DMS79 treated with DMSO at 0.1 percent for 48 hours (cell line): ENCODE measurements around the gene CRELD1.
A peak's percentile ranks its signal among the peaks of the same experiment; 100 is the strongest.
"Not testable (repeated sequence)": the region's sequence is repeated elsewhere in the genome, so short reads cannot be mapped to it uniquely, and the experiment has no call there.

ENCODE experiments used
- DNase-seq: peaks from one replicate; lab custom pipeline; 2025; lab: John Stamatoyannopoulos, UW

The CRELD1 gene

GRCh38 chr3:9934993-9935392 lies 1.4 kb downstream of the CRELD1 start:
- DNase-seq: no peak

- no peak for DNase-seq
Measured at GRCh38 chr3:9935966-9936510, 2.4 kb downstream of the CRELD1 start.

DNA sequence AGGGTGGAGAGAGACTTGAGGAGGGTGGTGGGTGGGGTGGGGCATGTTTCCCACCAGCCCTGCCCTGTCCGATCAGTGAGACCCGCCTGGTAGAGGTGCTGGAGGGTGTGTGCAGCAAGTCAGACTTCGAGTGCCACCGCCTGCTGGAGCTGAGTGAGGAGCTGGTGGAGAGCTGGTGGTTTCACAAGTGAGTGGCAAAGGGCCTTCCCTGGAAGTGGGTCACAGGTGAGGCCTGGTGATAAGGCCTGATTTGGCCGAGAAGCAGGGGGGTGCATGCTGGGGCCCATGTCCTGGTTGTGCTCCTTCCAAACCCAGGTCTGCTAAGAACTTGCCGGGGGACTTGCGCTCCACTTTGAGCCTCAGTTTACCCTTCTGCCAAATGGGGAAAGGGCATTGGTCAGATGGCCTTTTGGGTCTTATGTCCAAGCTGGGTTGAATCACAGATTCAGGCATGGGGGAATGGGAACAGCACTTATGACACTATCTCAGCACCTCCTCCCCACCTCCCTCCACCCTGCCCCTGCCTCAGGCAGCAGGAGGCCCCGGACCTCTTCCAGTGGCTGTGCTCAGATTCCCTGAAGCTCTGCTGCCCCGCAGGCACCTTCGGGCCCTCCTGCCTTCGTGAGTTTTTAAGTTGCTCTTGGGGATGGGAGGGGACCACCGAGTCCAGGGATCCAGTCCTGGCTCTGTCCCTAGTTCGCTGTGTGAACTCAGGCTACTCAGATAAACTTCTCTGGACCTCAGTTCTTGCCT lies 4.0 kb downstream of the CRELD1 start:
- no peak for DNase-seq

DNA sequence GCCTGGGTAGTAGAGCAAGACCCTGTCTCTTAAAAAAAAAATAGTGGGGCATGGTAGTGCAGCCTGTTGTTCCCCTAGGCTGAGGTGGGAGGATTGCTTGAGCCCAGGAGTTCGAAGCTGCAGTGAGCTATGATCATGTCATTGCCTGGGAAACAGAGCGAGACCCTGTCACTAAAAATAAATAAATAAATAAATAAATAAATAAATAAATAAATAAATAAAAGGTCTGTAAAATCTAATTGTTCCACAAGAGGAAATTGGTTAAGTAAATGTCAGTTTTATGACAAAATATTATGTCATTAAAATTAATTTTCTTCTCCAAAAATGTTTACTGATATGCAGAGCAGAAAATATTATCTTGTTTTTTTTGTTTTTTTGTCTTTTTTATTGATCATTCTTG lies 5.3 kb downstream of the CRELD1 start:
- DNase-seq: no peak

DNA sequence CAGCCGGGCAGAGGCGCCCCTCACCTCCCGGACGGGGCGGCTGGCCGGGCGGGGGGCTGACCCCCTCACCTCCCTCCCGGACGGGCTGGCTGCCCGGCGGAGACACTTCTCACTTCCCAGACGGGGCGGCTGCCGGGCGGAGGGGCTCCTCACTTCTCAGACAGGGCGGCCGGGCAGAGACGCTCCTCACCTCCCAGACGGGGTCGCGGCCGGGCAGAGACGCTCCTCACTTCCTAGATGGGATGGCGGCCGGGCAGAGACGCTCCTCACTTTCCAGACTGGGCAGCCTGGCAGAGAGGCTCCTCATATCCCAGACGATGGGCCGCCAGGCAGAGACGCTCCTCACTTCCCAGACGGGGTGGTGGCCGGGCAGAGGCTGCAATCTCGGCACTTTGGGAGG lies 6.3 kb downstream of the CRELD1 start:
- DNase-seq: not testable (repeated sequence)

DNA sequence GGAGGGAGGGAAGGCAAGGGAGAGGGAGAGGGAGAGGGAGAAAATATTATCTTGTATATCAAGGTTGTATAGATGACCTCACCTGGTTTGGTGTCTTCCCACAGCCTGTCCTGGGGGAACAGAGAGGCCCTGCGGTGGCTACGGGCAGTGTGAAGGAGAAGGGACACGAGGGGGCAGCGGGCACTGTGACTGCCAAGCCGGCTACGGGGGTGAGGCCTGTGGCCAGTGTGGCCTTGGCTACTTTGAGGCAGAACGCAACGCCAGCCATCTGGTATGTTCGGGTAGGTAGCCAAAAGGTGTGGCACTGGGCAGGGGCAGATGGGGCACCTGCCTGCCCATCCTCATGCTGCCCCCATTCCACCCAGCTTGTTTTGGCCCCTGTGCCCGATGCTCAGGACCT lies 7.1 kb downstream of the CRELD1 start:
- DNase-seq: no peak

- DNase-seq: no peak
Measured at GRCh38 chr3:9942164-9942563, 8.5 kb downstream of the CRELD1 start.

DNA sequence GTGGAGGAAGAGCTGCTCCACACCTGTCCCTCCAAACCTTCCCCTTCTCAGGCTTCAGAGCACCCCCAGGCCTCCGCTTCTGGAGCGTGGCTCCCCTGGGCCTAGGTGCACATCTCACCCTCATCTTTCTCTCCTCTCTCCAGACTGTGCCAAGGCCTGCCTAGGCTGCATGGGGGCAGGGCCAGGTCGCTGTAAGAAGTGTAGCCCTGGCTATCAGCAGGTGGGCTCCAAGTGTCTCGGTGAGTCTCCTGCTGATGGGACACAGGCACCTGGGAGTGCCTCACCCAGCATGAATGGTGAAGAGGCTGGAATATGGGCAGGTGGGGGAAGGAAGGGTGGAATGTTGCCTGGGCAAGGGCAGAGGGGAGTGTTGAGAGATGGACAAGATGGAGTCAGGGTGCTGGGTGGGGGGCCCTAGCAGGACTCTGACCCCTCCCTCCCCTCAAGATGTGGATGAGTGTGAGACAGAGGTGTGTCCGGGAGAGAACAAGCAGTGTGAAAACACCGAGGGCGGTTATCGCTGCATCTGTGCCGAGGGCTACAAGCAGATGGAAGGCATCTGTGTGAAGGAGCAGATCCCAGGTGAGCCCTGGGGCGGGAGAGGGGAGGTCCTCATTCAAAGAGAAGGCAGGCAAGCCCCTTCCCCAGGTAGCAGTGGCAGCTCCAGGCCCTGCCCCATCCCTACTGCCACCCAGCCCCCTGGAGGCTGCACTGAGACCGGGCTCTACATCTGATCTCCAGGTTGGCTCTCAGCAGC lies 9.5 kb downstream of the CRELD1 start:
- no peak for DNase-seq

DNA sequence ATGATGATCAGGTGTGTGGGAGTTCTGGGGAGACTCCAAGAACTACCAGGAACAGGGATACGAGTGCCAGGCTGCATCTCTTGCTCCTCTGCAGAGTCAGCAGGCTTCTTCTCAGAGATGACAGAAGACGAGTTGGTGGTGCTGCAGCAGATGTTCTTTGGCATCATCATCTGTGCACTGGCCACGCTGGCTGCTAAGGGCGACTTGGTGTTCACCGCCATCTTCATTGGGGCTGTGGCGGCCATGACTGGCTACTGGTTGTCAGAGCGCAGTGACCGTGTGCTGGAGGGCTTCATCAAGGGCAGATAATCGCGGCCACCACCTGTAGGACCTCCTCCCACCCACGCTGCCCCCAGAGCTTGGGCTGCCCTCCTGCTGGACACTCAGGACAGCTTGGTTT lies 10.6 kb downstream of the CRELD1 start:
- DNase-seq: no peak

GRCh38 chr3:9945358-9945757 lies 11.7 kb downstream of the CRELD1 start:
- no peak for DNase-seq

DNA sequence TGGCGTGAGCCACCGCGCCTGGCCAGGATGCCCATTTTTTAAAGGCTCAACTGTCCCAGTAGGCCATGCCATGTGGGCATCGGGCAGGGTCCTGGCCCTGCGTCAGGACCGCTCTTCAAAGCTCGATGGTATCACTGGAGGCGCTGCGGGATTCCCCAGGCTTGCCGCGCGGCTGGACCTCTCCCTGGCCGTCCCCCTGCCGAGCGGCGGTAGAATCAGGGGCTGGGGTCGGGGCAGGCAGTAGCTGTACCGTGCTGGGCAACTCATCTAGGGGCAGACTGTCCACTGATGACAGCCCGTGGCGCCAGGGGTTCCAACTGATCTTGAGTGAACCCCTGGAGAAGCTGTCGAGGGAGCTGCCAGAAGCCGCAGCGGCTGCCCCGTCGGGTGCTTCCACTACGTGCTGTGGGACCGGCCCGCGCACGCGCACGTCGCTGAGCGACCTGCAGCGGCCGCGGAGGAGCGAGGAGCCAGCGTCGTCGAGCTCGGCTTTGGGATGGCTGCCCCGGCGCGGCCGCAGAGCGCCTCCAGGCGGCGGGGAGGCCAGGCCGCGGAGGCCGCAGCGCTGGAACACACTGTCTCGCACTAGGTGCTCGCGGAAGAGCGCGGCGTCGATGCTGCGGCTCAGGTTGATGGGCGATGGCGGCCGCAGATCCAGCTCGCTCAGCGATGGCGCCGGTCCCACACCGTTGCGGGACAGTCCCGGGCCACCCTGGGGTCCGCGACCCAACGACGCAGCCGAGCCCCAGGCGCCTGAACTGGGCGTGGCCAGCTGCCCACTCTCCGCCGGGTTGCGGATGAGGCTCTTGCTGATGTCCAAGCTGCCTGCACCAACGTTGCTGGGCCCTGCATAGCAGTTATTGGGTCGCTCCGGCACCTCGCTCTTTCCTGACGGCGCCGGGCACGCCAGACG lies 12.7 kb downstream of the CRELD1 start:
- no peak for DNase-seq

DNA sequence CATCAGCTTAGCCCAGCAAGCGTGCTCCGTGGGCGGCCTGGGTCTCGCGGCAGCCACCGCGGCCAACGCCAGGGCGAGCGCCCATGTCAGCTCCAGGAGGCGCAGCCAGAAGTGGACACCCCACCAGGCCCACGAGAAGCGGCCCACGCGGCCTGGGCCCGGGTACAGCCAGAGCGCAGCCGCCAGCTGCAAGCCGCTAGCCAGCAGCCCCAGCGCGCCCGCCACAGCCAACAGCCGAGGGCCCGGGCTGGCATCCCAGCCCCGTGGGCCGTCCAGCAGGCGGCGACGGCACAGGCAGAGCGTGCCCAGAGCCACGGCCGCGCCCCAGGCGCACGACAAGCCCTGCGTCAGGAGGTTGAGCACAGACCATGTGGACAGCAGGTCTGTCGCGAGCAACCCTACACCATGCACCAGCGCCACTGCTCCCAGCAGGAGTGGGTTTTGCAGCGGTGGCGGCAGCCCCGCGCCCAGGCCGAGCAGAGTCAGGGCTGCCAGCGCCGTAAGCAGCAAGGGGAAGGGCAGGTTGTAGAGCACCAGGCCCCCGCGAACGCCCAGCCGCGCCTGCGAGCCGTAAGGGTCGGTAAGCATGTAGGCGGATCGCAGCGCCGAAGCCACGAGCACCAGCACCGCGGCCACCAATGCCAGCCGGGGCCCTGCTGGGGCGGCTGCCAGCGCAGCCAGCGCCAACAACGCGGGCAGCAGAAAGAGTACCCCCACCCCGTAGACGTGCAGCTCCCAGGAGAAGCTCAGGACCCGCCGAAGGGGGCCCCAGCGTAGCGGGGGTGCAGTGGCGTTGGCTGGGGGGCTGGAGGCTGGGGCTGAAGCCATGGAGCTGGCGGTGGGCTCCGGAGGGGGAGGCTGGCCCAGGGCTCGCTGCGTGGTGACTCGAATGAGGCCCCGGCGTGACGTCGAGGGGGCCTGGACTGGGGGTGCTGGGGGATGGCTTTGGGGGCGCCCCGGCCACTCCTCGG lies 13.7 kb downstream of the CRELD1 start:
- DNase-seq: no peak

DNA sequence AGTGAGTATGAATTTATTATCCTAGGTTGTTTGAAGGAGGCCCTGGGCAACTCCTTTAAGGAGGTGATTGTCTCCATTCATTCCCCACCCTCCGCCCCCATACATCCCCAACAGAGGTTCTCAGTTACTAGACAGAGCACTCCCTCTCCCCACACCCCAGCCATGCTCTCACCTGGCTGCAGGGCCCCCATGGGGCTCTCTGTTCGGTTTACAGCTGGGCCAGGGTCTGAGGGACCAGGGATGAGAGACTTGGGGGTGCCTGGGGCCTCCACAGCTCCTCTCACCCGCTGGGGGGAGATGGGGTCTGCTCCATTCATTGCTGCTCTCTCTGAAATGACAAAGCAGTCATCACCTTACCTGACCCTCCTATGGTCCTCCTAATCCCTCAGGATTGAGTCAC lies 15.0 kb downstream of the CRELD1 start:
- no peak for DNase-seq

DNA sequence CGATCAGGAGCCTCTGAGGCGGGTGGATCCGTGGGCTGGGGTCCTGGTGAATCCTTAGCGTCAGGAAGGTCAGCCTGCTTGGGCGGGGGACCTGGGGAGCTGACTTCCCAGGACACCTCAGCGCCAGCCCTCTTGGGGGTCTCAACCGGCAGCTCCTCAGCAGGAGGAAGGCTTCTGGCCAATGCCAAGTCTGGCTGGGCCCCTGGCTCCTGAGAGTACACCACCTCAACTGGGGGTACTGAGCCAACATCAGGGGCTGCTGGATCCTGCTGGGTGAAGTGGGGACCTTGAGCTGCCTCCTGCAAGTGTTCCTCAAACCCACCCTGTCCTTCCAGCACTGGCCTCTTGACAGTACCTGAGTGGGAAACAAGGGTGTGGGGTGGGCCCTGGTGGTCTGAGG lies 15.5 kb downstream of the CRELD1 start:
- no peak for DNase-seq

- DNase-seq: no peak
Measured at GRCh38 chr3:9949626-9950025, 16.0 kb downstream of the CRELD1 start.

- DNase-seq: no peak
Measured at GRCh38 chr3:9951126-9951525, 17.5 kb downstream of the CRELD1 start.

DNA sequence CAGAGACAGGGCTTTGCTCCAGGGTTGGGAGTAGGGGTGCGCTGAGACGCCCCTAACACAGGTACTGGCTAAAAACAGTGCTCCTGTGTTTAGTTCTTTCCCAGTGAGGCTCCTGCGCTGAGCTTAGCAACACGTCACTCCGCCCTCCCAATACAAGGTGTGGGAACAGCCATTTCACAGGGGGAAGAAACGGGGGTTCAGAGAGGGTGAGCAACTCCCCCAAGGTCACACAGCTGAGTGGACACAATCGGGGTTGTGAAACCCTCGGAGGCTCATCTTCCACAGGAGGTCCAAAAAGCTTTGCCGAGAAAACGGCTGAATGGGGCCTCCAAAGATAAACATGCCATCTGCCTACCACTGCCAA lies 17.9 kb downstream of the CRELD1 start:
- no peak for DNase-seq

- peak; percentile 7 for DNase-seq
Measured at GRCh38 chr3:9951962-9952805, 18.6 kb downstream of the CRELD1 start, which contains the start of gene PRRT3. PRRT3 (minus strand) TSS chr3:9952408; CDS start chr3:9950115, 2,293 bp downstream.

- DNase-seq: peak; percentile 52
Measured at GRCh38 chr3:9955067-9955502, 21.5 kb downstream of the CRELD1 start.
